Keratinocyte (primary cell): Measurements from ENCODE around the gene ZBED4. TPM values are rescaled to one million over a fixed set of nuclear protein-coding genes. Genes with fewer than 3 reads are reported as not detected.

ENCODE experiments used
- DNase-seq: peaks from one replicate; pipeline ENCODE4 v3.0.0-alpha.2; 2011; ENCODE audit warnings: low read depth, missing footprints, low spot score
- FAIRE-seq: peaks from 2 replicates; lab custom pipeline; 2011; peaks lifted over from hg19 to GRCh38; lab: Jason Lieb, UNC
- H2AFZ ChIP-seq: 2 replicates; pipeline ENCODE4 v1.6.0; 2012; ENCODE audit warnings: low read length, control low read depth, inconsistent platforms; ENCODE audit not compliant: control insufficient read depth
- H3K27ac ChIP-seq: 2 replicates; pipeline ENCODE4 v1.5.1; 2011; ENCODE audit warnings: low read length; ENCODE audit not compliant: control insufficient read depth, insufficient read depth
- H3K27me3 ChIP-seq: 3 replicates; pipeline ENCODE4 v1.6.0; 2011; ENCODE audit warnings: low read length; ENCODE audit not compliant: control insufficient read depth, insufficient read depth; ENCODE audit errors: extremely low read depth
- H3K36me3 ChIP-seq, 2 experiments: 2 replicates in 1 of 2; 3 replicates in 1 of 2; pipeline ENCODE4 v1.5.1; 2011; ENCODE audit warnings: low read length in 2 of 2, mild to moderate bottlenecking in 1 of 2; ENCODE audit not compliant: control insufficient read depth in 2 of 2, insufficient read depth in 2 of 2; ENCODE audit errors: extremely low read depth in 1 of 2
- H3K4me1 ChIP-seq: 3 replicates; pipeline ENCODE4 v1.5.1; 2011; ENCODE audit warnings: low read length; ENCODE audit not compliant: control insufficient read depth, insufficient read depth; ENCODE audit errors: extremely low read depth
- H3K4me2 ChIP-seq: 3 replicates; pipeline ENCODE4 v1.6.0; 2011; ENCODE audit warnings: low read depth, low read length; ENCODE audit not compliant: control insufficient read depth, insufficient read depth; ENCODE audit errors: extremely low read depth
- H3K4me3 ChIP-seq, 3 experiments: fragments of 200-600 bp in 1 of 3; sonication (generic) in 1 of 3; 2 replicates in 2 of 3; 3 replicates in 1 of 3; pipeline ENCODE4 v1.5.1; 2011 to 2016; ENCODE audit warnings: low read length in 3 of 3, mild to moderate bottlenecking in 3 of 3, control low read depth in 2 of 3, inconsistent platforms in 1 of 3, low read depth in 1 of 3, mixed read lengths in 1 of 3, mixed run types in 1 of 3, moderate library complexity in 1 of 3; ENCODE audit not compliant: control insufficient read depth in 2 of 3, insufficient read depth in 2 of 3; ENCODE audit errors: extremely low read depth in 1 of 3
- H3K79me2 ChIP-seq: 2 replicates; pipeline ENCODE4 v1.6.0; 2012; ENCODE audit warnings: low read length; ENCODE audit not compliant: control insufficient read depth, insufficient read depth
- H3K9ac ChIP-seq: 3 replicates; pipeline ENCODE4 v1.6.0; 2011; ENCODE audit warnings: low read length; ENCODE audit not compliant: control insufficient read depth, insufficient read depth; ENCODE audit errors: extremely low read depth
- H3K9me1 ChIP-seq: 3 replicates; pipeline ENCODE4 v1.6.0; 2011; ENCODE audit warnings: low read length; ENCODE audit not compliant: control insufficient read depth, insufficient read depth; ENCODE audit errors: extremely low read depth
- H3K9me3 ChIP-seq: 2 replicates; pipeline ENCODE4 v1.5.1; 2012; ENCODE audit warnings: low read depth, low read length; ENCODE audit not compliant: control insufficient read depth
- H4K20me1 ChIP-seq: 3 replicates; pipeline ENCODE4 v1.6.0; 2011; ENCODE audit warnings: low read length; ENCODE audit not compliant: control insufficient read depth, insufficient read depth; ENCODE audit errors: extremely low read depth
- CTCF ChIP-seq, 3 experiments: IDR thresholded peaks in 1 of 3; conservative IDR thresholded peaks in 1 of 3; optimal IDR thresholded peaks in 1 of 3; 2 replicates in 2 of 3; 3 replicates in 1 of 3; pipeline versions ENCODE3 to v1.5.1; 2011; ENCODE audit warnings: low read length in 3 of 3, mild to moderate bottlenecking in 3 of 3, moderate library complexity in 2 of 3, control low read depth in 1 of 3, inconsistent platforms in 1 of 3; ENCODE audit not compliant: insufficient read depth in 2 of 3; ENCODE audit errors: extremely low read depth in 1 of 3
- EZH2 ChIP-seq: IDR thresholded peaks from one replicate; pipeline ENCODE4 v1.6.1; 2012; ENCODE audit warnings: inconsistent platforms, mild to moderate bottlenecking, low read length, moderate library complexity
- dilution Hi-C: fragments of 300-500 bp; cut with MboI; formaldehyde crosslinking; loops from one replicate; pipeline ENCODE4 v1.7.0; 2020; ENCODE audit warnings: low sequenced_read_pairs; ENCODE audit not compliant: extremely low pct_ligation_motif_present
- polyA plus RNA-seq, 5 experiments: library from polyadenylated mRNA; depleted of rRNA in 3 of 5; stranded (reverse) in 3 of 5; stranded (forward) in 1 of 5; unstranded in 1 of 5; fragments of >200 nt; gene quantifications; 1 replicate in 1 of 5; 2 replicates in 3 of 5; 3 replicates in 1 of 5; pipeline versions ENCODE4 v1.2.1 to v1.2.3, GENCODE V29; 2011 to 2012; ENCODE audit warnings: missing spikeins in 2 of 5, low read depth in 1 of 5, low replicate concordance in 1 of 5

The ZBED4 gene
- polyA plus RNA-seq, 1 donor (not counting 4 experiments of a cell fraction or from before 2014, with no cell fraction given) = 7.1 TPM

GRCh38 chr22:49906071-49906798 is 52.6 kb downstream of the ZBED4 start:
- Histone ChIP-seq H3K36me3 (peaks cover 5 to 9% of the 10 kb centered on the region in 2 experiments), H3K9ac (no peak overlapping the region), H3K27ac (no peak overlapping the region), H3K4me2 (no peak overlapping the region), H3K9me3 (peaks cover 3% of the 10 kb centered on the region), H4K20me1 (no peaks in the 10 kb centered on the region), H3K9me1 (no peaks in the 10 kb centered on the region), H3K27me3 (no peaks in the 10 kb centered on the region), H3K4me1 (no peaks in the 10 kb centered on the region), H3K79me2 (peaks cover 3% of the 10 kb centered on the region), H2AFZ (no peak overlapping the region), H3K4me3 (no peak overlapping the region)
- dilution Hi-C loops = no loop called here
- TF ChIP-seq CTCF (optimal IDR thresholded peaks at IDR 0.05 in 1 of 3, IDR thresholded peaks at IDR 0.05 in 1 of 3, conservative IDR thresholded peaks at IDR 0.05 in 1 of 3; ENCODE audit: extremely low read depth in 1 of 3, insufficient read depth in 2 of 3, low read length in 3 of 3) (no peak), EZH2 (no peak)
- DNase-seq (no peak), FAIRE-seq (no peak)

GRCh38 chr22:49906799-49907290 is 53.2 kb downstream of the ZBED4 start:
- Histone ChIP-seq H3K27ac (no peak overlapping the region), H3K27me3 (no peaks in the 10 kb centered on the region), H3K79me2 (peaks cover 3% of the 10 kb centered on the region), H3K9me3 (no peaks in the 10 kb centered on the region), H3K9me1 (no peaks in the 10 kb centered on the region), H3K4me3 (no peak overlapping the region), H2AFZ (no peak overlapping the region), H3K4me1 (no peaks in the 10 kb centered on the region), H3K9ac (no peak overlapping the region), H3K4me2 (no peak overlapping the region), H4K20me1 (no peaks in the 10 kb centered on the region), H3K36me3 (peaks cover 2 to 5% of the 10 kb centered on the region in 2 experiments)
- no peak for DNase-seq
- dilution Hi-C loops = no loop called here
- FAIRE-seq = no peak
- TF ChIP-seq EZH2 = no peak
- TF ChIP-seq CTCF (optimal IDR thresholded peaks at IDR 0.05 in 1 of 3, IDR thresholded peaks at IDR 0.05 in 1 of 3, conservative IDR thresholded peaks at IDR 0.05 in 1 of 3; ENCODE audit: extremely low read depth in 1 of 3, insufficient read depth in 2 of 3, low read length in 3 of 3) = no peak
